ENCODE data around the gene TOGARAM2. TPM values are rescaled to one million over a fixed set of nuclear protein-coding genes. Genes with fewer than 3 reads are reported as not detected.
A peak's percentile ranks its signal among the peaks of the same experiment; 100 is the strongest.

TOGARAM2 gene
- total RNA-seq, 4 donors from 2014 or later: 6.0 to 35.0 (median 19.5) TPM

- H3K4me3 ChIP-seq: peak overlapping the region in 1 of 4 donors; percentile 38
- TF ChIP-seq CTCF (IDR thresholded peaks at IDR 0.05) (no peak), POLR2A (IDR thresholded peaks at IDR 0.05) (no peak), EP300 (IDR thresholded peaks at IDR 0.05) (no peak)
- H3K27ac ChIP-seq: peak overlapping the region in 3 of 4 donors; percentile 66 to 78 (median 73)
- peak in 1 of 2 donors; percentile 15 for DNase-seq (ENCODE audit: low spot score in 2 of 2)
- H3K27me3 ChIP-seq: no peaks in the 10 kb centered on the region
- WGBS, 2 donors: 64 to 67% methylated on average over 13 of the region's 13 CpGs
- H3K4me1 ChIP-seq: peaks cover 0 to 63% (median 34%) of the 10 kb centered on the region in 4 donors
- H3K9me3 ChIP-seq: no peaks in the 10 kb centered on the region
- no peaks in the 10 kb centered on the region for H3K36me3 ChIP-seq
Measured at GRCh38 chr2:29014811-29015421, 33.8 kb downstream of the TOGARAM2 start.

GRCh38 chr2:29015701-29016470 lies 34.8 kb downstream of the TOGARAM2 start:
- H3K27ac ChIP-seq: peak overlapping the region in 3 of 4 donors; percentile 66 to 78 (median 73)
- peak in 1 of 2 donors; percentile 14 for DNase-seq (ENCODE audit: low spot score in 2 of 2)
- 57 to 66% methylated on average over 17 of the region's 17 CpGs for WGBS, 2 donors
- TF ChIP-seq CTCF (IDR thresholded peaks at IDR 0.05): no peak
- TF ChIP-seq POLR2A (IDR thresholded peaks at IDR 0.05): no peak
- no peak for TF ChIP-seq EP300 (IDR thresholded peaks at IDR 0.05)
- no peaks in the 10 kb centered on the region for H3K36me3 ChIP-seq
- no peaks in the 10 kb centered on the region for H3K27me3 ChIP-seq
- peaks cover 0 to 54% (median 29%) of the 10 kb centered on the region in 4 donors for H3K4me1 ChIP-seq
- H3K9me3 ChIP-seq: no peaks in the 10 kb centered on the region
- H3K4me3 ChIP-seq: peak overlapping the region in 1 of 4 donors; percentile 38

- H3K4me3 ChIP-seq: no peak overlapping the region
- WGBS, 2 donors: 44 to 46% methylated on average over 5 of the region's 5 CpGs
Measured at GRCh38 chr2:29016504-29016903, 35.4 kb downstream of the TOGARAM2 start.

GRCh38 chr2:29017716-29018435 lies 36.8 kb downstream of the TOGARAM2 start:
- no peak overlapping the region for H3K4me3 ChIP-seq
- H3K9me3 ChIP-seq: no peaks in the 10 kb centered on the region
- H3K27ac ChIP-seq: peak overlapping the region in 1 of 4 donors; percentile 78
- no peaks in the 10 kb centered on the region for H3K36me3 ChIP-seq
- TF ChIP-seq POLR2A (IDR thresholded peaks at IDR 0.05): no peak
- no peak for TF ChIP-seq CTCF (IDR thresholded peaks at IDR 0.05)
- H3K27me3 ChIP-seq: no peaks in the 10 kb centered on the region
- H3K4me1 ChIP-seq: peaks cover 0 to 34% (median 10%) of the 10 kb centered on the region in 4 donors
- no peak for DNase-seq (ENCODE audit: low spot score in 2 of 2)
- 86 to 89% methylated on average over 11 to 14 of the region's 19 CpGs for WGBS, 2 donors

More at GRCh38 chr2:29016504-29016903, 35.4 kb downstream of the TOGARAM2 start:
- H3K4me1 ChIP-seq: peaks cover 0 to 48% (median 23%) of the 10 kb centered on the region in 4 donors
- no peaks in the 10 kb centered on the region for H3K36me3 ChIP-seq
- H3K27ac ChIP-seq: peak overlapping the region in 3 of 4 donors; percentile 59 to 78 (median 66)
- H3K27me3 ChIP-seq: no peaks in the 10 kb centered on the region
- TF ChIP-seq EP300 (IDR thresholded peaks at IDR 0.05): no peak
- TF ChIP-seq CTCF (IDR thresholded peaks at IDR 0.05): no peak
- TF ChIP-seq POLR2A (IDR thresholded peaks at IDR 0.05): no peak
- DNase-seq (ENCODE audit: low spot score in 2 of 2): peak in 1 of 2 donors; percentile 12
- H3K9me3 ChIP-seq: no peaks in the 10 kb centered on the region
